Ovary (tissue), 3 donors: Measurements from ENCODE around the gene PITPNC1.

Source experiments
- POLR2A ChIP-seq: fragments of 450-650 bp; IDR thresholded peaks from one replicate; pipeline ENCODE4 v1.6.1; 2017; ENCODE audit warnings: antibody characterized with exemption, mild to moderate bottlenecking, moderate library complexity
- TF ChIP-seq, protein P1 (sequence below), 3 donors: fragments of 450-650 bp in 2 of 3; fragments of 200-600 bp in 1 of 3; IDR thresholded peaks; one replicate each; pipeline versions ENCODE4 v1.5.1 to v1.8.0; 2016 to 2022; ENCODE audit warnings: antibody characterized with exemption in 3 of 3, mild to moderate bottlenecking in 1 of 3
- donor health status: DM: no; HTN: no; CAD: no.

DNA sequence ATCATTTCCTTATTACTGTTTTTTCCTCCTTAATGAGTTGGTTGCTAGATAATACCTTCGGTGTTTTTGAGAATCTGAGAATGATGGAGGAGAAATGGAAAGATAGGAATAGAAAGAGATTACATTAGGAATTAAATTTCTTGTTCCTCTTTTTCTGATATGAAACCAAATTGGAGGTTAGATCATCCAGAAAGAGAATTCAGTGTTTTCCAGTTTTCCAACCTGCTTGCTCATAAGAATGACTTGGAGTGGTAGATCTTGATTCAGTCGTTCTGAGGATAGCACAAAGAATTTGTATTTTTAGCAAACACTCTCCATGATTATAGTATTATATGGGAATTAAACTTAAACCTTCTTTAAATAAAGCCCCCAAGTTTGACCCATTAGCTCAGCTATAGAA is 35.9 kb downstream of the PITPNC1 start:
- no peak for TF ChIP-seq POLR2A
- TF ChIP-seq, protein P1, sequence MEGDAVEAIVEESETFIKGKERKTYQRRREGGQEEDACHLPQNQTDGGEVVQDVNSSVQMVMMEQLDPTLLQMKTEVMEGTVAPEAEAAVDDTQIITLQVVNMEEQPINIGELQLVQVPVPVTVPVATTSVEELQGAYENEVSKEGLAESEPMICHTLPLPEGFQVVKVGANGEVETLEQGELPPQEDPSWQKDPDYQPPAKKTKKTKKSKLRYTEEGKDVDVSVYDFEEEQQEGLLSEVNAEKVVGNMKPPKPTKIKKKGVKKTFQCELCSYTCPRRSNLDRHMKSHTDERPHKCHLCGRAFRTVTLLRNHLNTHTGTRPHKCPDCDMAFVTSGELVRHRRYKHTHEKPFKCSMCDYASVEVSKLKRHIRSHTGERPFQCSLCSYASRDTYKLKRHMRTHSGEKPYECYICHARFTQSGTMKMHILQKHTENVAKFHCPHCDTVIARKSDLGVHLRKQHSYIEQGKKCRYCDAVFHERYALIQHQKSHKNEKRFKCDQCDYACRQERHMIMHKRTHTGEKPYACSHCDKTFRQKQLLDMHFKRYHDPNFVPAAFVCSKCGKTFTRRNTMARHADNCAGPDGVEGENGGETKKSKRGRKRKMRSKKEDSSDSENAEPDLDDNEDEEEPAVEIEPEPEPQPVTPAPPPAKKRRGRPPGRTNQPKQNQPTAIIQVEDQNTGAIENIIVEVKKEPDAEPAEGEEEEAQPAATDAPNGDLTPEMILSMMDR (IDR thresholded peaks at IDR 0.05), result no peak
